Measurements from ENCODE around the gene NBDY.

NBDY gene

DNA sequence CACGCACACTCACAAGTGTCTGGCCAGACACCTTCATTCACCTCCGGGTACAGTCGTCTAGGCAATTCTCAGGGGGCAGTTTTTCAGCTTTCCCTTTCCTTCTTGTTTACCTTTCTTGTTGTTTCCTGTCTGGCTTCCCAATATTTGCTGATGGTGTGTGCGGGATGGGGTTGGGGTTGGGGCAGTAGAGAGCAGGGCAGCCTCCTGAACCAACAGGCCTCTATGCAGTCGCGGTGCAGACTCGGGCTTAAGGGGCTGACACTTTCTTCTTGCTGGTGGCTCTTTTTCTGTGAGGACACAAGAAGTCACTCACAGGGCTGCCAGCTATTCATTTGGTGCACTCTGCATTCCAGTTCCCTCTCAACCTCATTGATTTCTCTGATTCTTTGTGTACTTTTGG is 56.4 kb downstream of the NBDY start:
- no peak for DNase-seq (ENCODE audit: low spot score)

DNA sequence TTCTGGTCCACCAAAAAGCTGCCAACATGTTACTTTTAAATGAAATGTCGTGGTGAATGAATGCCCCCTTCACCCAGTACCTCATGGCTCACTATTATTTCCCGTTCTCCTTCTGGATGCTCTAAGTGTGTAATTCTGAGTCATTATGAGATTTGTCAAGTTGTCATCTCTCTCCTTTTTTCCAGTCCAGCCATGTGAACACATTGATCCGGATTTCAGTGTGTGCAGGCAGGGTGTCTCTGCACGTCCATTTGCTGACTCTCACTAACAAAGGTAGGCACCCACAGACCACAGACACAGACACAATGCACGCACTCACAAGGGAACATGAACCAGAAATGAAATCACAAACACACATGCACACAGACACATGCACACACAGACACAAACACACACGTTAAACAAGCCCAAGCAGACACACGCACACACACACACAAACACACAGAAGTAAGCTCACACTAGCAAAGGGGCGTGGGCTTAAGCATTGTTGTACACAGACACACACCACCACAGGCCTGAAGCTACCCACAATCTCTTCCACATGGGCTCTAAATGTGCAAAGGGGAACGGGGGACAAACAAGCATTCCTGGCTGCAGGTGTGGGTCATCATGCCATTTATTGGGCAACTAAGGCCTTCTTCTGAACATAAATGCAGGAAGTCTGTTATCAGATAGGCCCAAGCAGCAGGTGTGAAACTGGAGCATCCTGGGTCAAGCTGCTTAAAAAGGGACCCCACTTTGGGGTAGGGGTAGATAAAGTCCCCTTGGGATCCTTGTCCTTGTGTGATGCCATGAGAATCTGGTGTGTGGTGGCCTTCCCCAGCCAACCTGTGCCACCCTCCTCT is 58.1 kb downstream of the NBDY start:
- DNase-seq (ENCODE audit: low spot score): no peak

DNA sequence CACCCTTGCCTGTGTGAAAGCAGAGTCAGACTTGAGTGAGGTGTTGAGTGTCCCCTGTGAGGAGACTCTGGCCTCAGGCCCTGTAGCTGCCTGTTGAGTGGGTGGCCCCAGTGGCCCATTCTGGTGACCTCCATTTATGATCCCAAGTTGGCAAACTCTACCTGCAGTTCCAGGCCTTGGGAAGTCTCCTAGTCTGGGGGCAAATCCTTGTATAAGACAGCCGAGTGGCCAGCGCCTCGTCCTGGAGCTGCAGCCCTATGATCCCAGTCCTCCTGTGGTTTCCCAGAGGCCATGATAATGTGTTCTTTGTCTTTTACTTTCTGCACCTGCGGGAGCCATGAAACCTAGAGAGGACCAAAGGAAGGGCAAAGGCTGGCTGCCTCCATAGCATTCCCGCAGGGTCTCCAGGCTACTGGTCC is 58.7 kb downstream of the NBDY start:
- DNase-seq (ENCODE audit: low spot score): no peak

- DNase-seq (ENCODE audit: low spot score): peak; percentile 30
Observed at GRCh38 chrX:56788229-56788628, 59.2 kb downstream of the NBDY start.

DNA sequence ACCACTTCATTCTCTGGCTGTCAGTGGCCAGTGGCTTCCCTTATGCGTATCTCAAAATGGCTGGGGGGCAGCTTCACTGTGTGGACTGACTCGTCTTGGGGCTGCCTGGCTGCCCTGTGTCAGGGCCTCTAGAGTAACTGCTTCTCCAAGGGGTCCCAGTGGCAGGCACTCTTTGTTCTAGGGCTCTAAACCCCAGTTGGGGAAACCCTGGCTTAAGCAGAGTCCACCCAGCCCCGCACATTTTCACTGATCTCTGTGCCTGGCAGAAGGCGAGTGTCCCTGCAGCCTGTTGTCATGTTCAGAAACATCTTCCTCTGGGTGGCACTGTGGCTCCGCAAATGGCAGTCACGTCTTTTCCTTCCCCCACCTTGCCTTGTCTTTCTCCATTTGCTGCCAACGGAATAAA is 59.7 kb downstream of the NBDY start:
- DNase-seq (ENCODE audit: low spot score): no peak

DNA sequence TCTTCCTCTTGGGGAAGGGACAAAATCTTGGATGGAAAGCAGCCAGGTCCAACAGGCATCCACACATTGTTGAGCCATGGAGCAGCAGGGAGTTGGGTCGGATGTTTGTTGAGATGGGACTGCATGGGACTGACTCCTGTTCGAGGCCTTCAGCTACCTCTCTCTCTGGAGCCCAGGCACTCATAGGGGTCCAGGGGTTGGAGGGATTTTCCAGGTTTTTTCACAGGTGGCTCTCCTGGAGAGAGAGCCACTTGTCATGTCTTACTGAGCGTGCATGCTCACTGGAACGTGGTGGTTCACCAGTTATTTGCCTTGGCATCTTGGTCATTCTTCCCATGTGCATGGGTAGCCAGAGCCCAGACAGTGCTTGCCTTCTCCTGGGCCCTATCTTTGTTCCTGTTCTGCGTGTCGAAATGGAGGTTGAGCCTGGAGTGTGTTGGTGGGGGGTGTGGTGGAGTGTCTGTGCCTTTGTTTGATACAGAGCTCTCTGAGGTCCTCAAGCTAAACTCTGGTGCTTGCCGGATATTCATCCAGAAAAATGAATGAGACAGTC is 60.6 kb downstream of the NBDY start:
- no peak for DNase-seq (ENCODE audit: low spot score)

DNA sequence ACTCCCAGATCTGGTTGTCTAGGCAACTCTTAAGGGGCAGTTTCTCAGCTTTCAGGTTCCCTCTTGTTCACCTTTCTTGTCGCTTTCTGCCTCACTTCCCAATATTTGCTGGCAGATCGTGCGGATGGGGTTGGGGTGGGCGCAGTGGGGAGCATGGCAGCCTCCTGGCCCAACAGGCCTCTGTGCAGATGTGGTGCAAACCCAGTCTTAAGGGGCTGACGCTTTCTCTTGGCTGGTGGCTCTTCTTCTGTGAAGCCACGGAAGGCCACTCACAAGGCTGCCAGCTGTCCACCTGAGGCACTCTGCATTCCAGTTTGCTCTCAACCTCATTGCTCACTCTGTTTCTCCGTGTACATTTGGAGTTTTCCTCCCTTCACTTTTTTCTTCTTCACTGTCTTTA is 61.7 kb downstream of the NBDY start:
- no peak for DNase-seq (ENCODE audit: low spot score)

DNA sequence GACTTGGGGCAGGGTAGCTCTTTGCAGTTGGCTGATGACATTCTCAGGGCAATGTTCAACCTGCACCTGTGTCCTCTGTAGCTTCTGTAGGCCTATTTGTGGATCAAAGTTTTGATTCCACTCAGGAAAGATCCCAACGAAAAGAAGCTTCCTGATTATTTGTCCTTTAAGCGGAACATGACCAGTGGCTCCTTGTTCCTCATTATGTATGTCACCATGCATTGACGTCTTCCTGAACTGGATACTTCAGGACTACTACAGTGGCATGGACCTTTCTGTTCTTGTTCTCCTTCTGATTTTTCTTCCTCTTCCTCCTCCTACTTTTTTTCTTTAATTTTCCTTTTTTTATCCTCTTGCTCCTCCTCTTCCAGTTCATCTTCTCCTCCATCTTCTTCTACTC is 62.4 kb downstream of the NBDY start:
- DNase-seq (ENCODE audit: low spot score): no peak

- no peak for DNase-seq (ENCODE audit: low spot score)
Observed at GRCh38 chrX:56792270-56793111, 63.4 kb downstream of the NBDY start.

- no peak for DNase-seq (ENCODE audit: low spot score)
Observed at GRCh38 chrX:56793112-56793430, 64.0 kb downstream of the NBDY start.

- DNase-seq (ENCODE audit: low spot score): no peak
Observed at GRCh38 chrX:56793521-56794320, 64.7 kb downstream of the NBDY start.

DNA sequence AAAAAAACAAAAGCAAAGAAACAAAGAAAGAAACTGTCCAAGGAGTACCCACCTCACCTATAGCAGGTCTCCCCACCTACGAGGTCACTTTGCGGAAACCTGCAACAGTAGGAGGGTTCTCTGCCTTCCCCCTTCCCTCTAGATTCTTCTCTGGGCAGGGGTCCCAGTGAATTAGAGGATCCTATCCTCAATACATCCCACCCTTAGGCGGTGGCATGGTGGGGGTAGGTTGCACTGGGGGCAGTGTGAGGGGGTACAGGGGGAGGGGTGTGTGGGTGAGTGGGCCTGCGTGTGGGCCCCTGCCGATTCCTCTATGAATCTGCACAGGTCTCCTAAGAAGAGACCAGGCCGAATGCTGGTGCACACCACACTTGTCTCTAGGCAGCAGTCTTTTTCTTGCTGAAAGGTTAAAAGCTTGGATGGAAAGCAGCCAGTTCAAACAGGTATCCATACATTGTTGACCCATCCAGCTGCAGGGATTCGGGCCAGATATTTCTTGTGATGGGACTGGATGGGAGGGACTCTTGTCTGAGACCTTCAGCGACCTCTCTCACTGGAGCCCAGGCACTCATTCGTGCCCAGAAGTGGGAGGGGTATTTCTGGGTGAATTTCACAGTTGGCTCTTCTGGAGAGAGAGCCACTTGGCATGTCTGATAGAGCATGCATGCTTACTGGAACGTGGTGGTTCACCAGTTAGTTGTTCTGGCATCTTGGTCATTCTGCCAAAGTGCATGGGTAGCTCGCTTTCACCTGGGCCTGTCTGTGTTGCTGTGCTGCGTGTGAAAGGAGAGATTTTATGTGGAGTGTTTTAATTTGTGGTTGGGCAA is 65.6 kb downstream of the NBDY start:
- no peak for DNase-seq (ENCODE audit: low spot score)

- DNase-seq (ENCODE audit: low spot score): no peak
Observed at GRCh38 chrX:56795309-56795868, 66.3 kb downstream of the NBDY start.

DNA sequence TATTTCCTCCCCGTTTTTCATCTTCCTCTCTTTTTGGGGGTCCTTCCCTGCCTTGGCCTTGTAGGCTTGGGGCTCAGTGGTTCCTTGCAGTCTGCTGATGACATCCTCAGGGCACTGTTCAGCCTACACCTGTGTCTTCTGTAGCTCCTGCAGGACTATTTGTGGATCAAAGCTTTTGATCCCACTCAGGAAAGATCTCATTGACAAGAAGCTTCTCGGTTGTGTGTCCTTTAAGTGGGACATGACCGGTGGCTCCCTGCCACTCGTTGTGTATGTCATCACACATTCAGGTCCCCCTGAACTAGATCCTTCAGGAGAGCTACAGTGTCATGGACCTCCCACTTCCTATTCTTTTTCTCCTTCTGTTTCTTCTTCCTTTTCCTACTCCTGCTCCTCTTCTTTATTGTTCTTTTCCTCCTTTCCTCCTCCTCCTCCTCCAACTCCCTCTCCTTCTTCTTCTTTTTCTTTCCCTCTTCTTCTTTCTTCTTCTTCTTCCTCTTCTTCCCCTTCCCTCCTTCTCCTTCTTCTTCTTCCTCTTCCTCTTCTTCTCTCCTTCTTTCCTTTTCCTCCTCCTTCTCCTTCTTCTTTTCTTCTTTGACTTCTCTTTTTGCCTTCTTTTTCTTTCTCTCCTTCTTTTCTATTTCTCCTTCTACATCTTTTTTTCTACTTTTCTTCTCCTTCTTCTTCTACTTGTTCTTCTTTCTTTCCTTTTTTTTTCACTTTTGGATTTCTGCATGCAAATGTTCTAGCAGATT is 67.8 kb downstream of the NBDY start:
- no peak for DNase-seq (ENCODE audit: low spot score)

DNA sequence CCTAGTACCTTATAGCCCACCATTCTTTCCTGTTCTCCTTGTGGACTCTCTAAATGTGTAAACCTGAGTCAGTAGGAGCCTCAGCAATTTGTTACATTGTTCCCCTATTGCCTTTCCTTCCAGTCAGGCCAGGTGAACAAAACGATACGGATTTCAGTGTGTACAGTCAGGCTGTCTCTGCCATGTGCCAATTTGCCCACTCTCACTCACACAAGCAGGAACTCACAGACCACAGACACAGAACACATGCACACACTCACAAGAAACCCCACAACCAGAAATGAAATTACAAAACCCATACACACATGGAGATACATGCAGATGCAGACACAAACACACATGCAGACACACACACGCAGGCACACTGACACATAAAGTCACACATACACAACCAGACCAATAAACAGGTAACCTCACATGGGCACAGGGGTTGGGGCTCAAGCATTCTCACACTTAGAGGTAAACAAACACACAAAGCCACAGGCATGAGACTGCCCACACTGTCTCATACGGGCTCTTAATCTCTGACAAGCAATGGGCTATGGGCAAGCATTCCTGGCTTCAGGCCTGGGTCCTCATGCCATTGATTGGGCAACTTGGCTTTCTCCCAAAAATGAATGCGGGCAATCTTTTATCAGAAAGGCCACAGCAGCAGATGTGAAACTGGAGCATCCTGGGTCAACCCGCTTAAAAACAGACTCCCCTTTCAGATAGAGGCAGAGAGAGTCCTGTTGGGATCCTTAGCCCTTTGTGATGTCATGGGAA is 68.7 kb downstream of the NBDY start:
- no peak for DNase-seq (ENCODE audit: low spot score)

GRCh38 chrX:56798339-56798711 is 69.3 kb downstream of the NBDY start:
- no peak for DNase-seq (ENCODE audit: low spot score)

GRCh38 chrX:56798866-56799758 is 70.1 kb downstream of the NBDY start:
- no peak for DNase-seq (ENCODE audit: low spot score)

GRCh38 chrX:56800307-56800706 is 71.3 kb downstream of the NBDY start:
- no peak for DNase-seq (ENCODE audit: low spot score)

DNA sequence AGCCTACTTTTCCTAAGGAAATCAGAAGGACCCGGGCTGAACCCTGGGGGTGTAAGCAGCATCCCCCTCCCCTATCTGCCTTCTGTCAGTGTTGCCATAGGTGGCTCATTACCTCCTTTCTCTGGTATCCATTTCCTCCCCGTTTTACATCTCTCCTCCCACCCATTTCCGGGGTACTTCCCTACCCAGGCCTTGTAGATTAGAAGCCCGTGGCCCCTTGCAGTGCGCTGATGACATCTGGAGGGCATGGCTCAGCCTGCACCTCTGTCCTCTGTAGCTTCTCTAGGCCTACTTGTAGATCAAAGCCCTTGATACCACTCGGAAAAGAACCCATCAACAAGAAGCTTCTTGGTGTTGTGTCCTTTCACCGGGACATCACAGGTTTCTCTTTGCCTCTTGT is 71.8 kb downstream of the NBDY start:
- no peak for DNase-seq (ENCODE audit: low spot score)
